ENCODE data around the gene GDI2. TPM values are rescaled to one million over a fixed set of nuclear protein-coding genes. Genes with fewer than 3 reads are reported as not detected.

GDI2 gene
- total RNA-seq, 1 experiment from 2014 or later, result 144 TPM

- Histone ChIP-seq H3K9me3 (ENCODE audit: control insufficient read depth in 1 of 2, insufficient read depth in 1 of 2, low read depth in 1 of 2, low read length in 2 of 2) (no peaks in the 10 kb centered on the region), H3K36me3 (ENCODE audit: control insufficient read depth in 1 of 2, insufficient read depth in 2 of 2, low read length in 2 of 2) (peaks cover 8 to 9% of the 10 kb centered on the region in 2 experiments; a peak in 3 of 4 replicates), H3K4me3 (replicated peaks in 1 of 2; ENCODE audit: low read depth in 1 of 2, low read length in 2 of 2) (no peak overlapping the region), H2AFZ (ENCODE audit: low read depth, low read length, poor library complexity, severe bottlenecking) (no peak overlapping the region), H3K4me1 (ENCODE audit: control insufficient read depth in 1 of 2, insufficient read depth in 2 of 2, low read length in 2 of 2) (no peaks in the 10 kb centered on the region), H3K4me2 (ENCODE audit: low read length) (no peak overlapping the region), H3K9ac (ENCODE audit: low read length) (no peak overlapping the region), H3K79me2 (ENCODE audit: insufficient read depth, low read length) (peaks cover 98% of the 10 kb centered on the region), H3K9me2 (ENCODE audit: insufficient read depth) (no peaks in the 10 kb centered on the region), H3K27me3 (ENCODE audit: insufficient read depth, low read length) (no peaks in the 10 kb centered on the region), H3K27ac (ENCODE audit: low read depth, low read length) (no peak overlapping the region), H4K20me1 (ENCODE audit: insufficient read depth) (peaks cover 13% of the 10 kb centered on the region; the same call in 1 of the 2 replicates)
- no peak for TF ChIP-seq JUND (IDR thresholded peaks at IDR 0.05)
- ATAC-seq, result no peak
- DNase-seq (ENCODE audit: low read depth, low spot score), result no peak
- ChIA-PET CTCF (no interaction called here), POLR2A (no interaction called here), RAD21 (ENCODE audit: low non-redundant PET in 1 of 2, low total read pairs in 2 of 2, uncharacterized antibody in 2 of 2, unreplicated experiment in 2 of 2) (no interaction called here)
- intact Hi-C loops (cut with micrococcal nuclease), result no loop called here
- no TSS peak for BruUV-seq (replicated peaks)
These were observed 38.1 kb downstream of the GDI2 start for GRCh38 chr10:5774987-5775620.

GRCh38 chr10:5766189-5766588 lies 47.0 kb downstream of the GDI2 start:
- H3K4me1 ChIP-seq (ENCODE audit: control insufficient read depth in 1 of 2, insufficient read depth in 2 of 2, low read length in 2 of 2), result no peaks in the 10 kb centered on the region
- no peaks in the 10 kb centered on the region for H3K9me2 ChIP-seq (ENCODE audit: insufficient read depth)
- H3K27me3 ChIP-seq (ENCODE audit: insufficient read depth, low read length), result no peaks in the 10 kb centered on the region
- POLR2A ChIA-PET, result no interaction called here
- peaks cover 6% of the 10 kb centered on the region; the same call in 1 of the 2 replicates for H4K20me1 ChIP-seq (ENCODE audit: insufficient read depth)
- ATAC-seq (no peak), DNase-seq (ENCODE audit: low read depth, low spot score) (no peak)
- H3K27ac ChIP-seq (ENCODE audit: low read depth, low read length), result no peak overlapping the region
- no TSS peak for BruUV-seq (replicated peaks)
- no peaks in the 10 kb centered on the region for H3K9me3 ChIP-seq (ENCODE audit: control insufficient read depth in 1 of 2, insufficient read depth in 1 of 2, low read depth in 1 of 2, low read length in 2 of 2)
- H3K9ac ChIP-seq (ENCODE audit: low read length), result no peak overlapping the region
- peaks cover 51% of the 10 kb centered on the region for H3K79me2 ChIP-seq (ENCODE audit: insufficient read depth, low read length)
- no peak overlapping the region for H3K4me3 ChIP-seq (replicated peaks in 1 of 2; ENCODE audit: low read depth in 1 of 2, low read length in 2 of 2)
- RAD21 ChIA-PET (ENCODE audit: low non-redundant PET in 1 of 2, low total read pairs in 2 of 2, uncharacterized antibody in 2 of 2, unreplicated experiment in 2 of 2), result no interaction called here
- no peak overlapping the region for H3K4me2 ChIP-seq (ENCODE audit: low read length)
- H3K36me3 ChIP-seq (ENCODE audit: control insufficient read depth in 1 of 2, insufficient read depth in 2 of 2, low read length in 2 of 2), result peaks cover 33 to 64% of the 10 kb centered on the region in 2 experiments
- CTCF ChIA-PET, result no interaction called here
- H2AFZ ChIP-seq (ENCODE audit: low read depth, low read length, poor library complexity, severe bottlenecking), result no peak overlapping the region
- intact Hi-C loops (cut with micrococcal nuclease), result no loop called here
- TF ChIP-seq JUND (IDR thresholded peaks at IDR 0.05), result no peak
- no peak for TF ChIP-seq SP1 (IDR thresholded peaks at IDR 0.05; ENCODE audit: low read depth)
- TF ChIP-seq CEBPB (IDR thresholded peaks at IDR 0.05; ENCODE audit: low read depth), result no peak
- TF ChIP-seq CBX3 (IDR thresholded peaks at IDR 0.05; ENCODE audit: low read depth), result no peak
- no peak for TF ChIP-seq CTCF (IDR thresholded peaks at IDR 0.05 in 2 of 3, conservative IDR thresholded peaks at IDR 0.05 in 1 of 3; ENCODE audit: borderline replicate concordance in 1 of 3, insufficient read depth in 1 of 3, low read depth in 2 of 3, low read length in 2 of 3)
- no peak for TF ChIP-seq SIN3A (IDR thresholded peaks at IDR 0.05; ENCODE audit: low read depth)
- TF ChIP-seq REST (IDR thresholded peaks at IDR 0.05; ENCODE audit: low read depth), result no peak
- TF ChIP-seq RAD21 (IDR thresholded peaks at IDR 0.05; ENCODE audit: low read depth), result no peak
- no peak for TF ChIP-seq ATF3 (IDR thresholded peaks at IDR 0.05)
